SK-N-SH (cell line): ENCODE measurements around the gene UBA1. TPM values are rescaled to one million over a fixed set of nuclear protein-coding genes. Genes with fewer than 3 reads are reported as not detected.

Experiments used
- CTCF ChIA-PET: fragments of 300-600, 350-600 bp; formaldehyde crosslinking; extraction: SDS; loops from one replicate; lab custom pipeline; 2021; lab: Yijun Ruan, JAX
- POLR2A ChIA-PET: fragments of 350-600 bp; sonication (Branson Sonifier 250); formaldehyde crosslinking; extraction: SDS; loops from one replicate; lab custom pipeline; 2020; ENCODE audit warnings: antibody characterized with exemption, inconsistent platforms; lab: Yijun Ruan, JAX
- DNase-seq: peaks from one replicate; pipeline ENCODE4 v3.0.0; 2012
- H2AFZ ChIP-seq: fragments of 200-600 bp; sonication (generic); 2 replicates; pipeline ENCODE4 v1.8.1; 2016; ENCODE audit warnings: antibody characterized with exemption, mild to moderate bottlenecking, low read depth
- H3F3A ChIP-seq: fragments of 200-600 bp; sonication (generic); replicated peaks from 2 replicates; pipeline ENCODE3; 2016; ENCODE audit warnings: antibody characterized with exemption, mild to moderate bottlenecking; ENCODE audit not compliant: insufficient read depth
- H3K27ac ChIP-seq, 2 experiments: fragments of 200-500 bp in 1 of 2; fragments of 200-600 bp in 1 of 2; sonication (Bioruptor generic) in 1 of 2; sonication (generic), shearing (Covaris generic) in 1 of 2; 2 replicates each; pipeline versions ENCODE4 v1.5.1 to v1.6.1; 2014 to 2016; ENCODE audit warnings: low read depth in 2 of 2, inconsistent platforms in 1 of 2, low read length in 1 of 2, mild to moderate bottlenecking in 1 of 2, mixed read lengths in 1 of 2
- H3K27me3 ChIP-seq: fragments of 200-600 bp; sonication (generic), shearing (Covaris generic); 2 replicates; pipeline ENCODE4 v1.6.1; 2016; ENCODE audit warnings: mixed run types; ENCODE audit not compliant: insufficient read depth
- H3K36me3 ChIP-seq, 2 experiments: fragments of 200-500 bp in 1 of 2; fragments of 200-600 bp in 1 of 2; sonication (Bioruptor generic) in 1 of 2; sonication (generic) in 1 of 2; replicated peaks in 1 of 2; 2 replicates each; pipeline versions ENCODE3 to v1.5.1; 2014 to 2016; ENCODE audit warnings: low read length in 1 of 2, mild to moderate bottlenecking in 1 of 2; ENCODE audit not compliant: insufficient read depth in 2 of 2, control insufficient read depth in 1 of 2
- H3K4me1 ChIP-seq, 2 experiments: fragments of 200-500 bp in 1 of 2; fragments of 200-600 bp in 1 of 2; sonication (Bioruptor generic) in 1 of 2; sonication (generic), shearing (Covaris generic) in 1 of 2; 2 replicates each; pipeline versions ENCODE4 v1.5.1 to v1.6.1; 2014 to 2016; ENCODE audit warnings: low read depth in 1 of 2, low read length in 1 of 2, mixed run types in 1 of 2; ENCODE audit not compliant: insufficient read depth in 2 of 2, control insufficient read depth in 1 of 2
- H3K4me2 ChIP-seq: fragments of 200-600 bp; sonication (generic), shearing (Covaris generic); 2 replicates; pipeline ENCODE4 v1.6.1; 2017; ENCODE audit warnings: mixed run types
- H3K4me3 ChIP-seq, 2 experiments: fragments of 200-500 bp in 1 of 2; fragments of 200-600 bp in 1 of 2; sonication (Bioruptor generic) in 1 of 2; sonication (generic), shearing (Covaris generic) in 1 of 2; 2 replicates each; pipeline versions ENCODE4 v1.5.1 to v1.8.1; 2014 to 2016; ENCODE audit warnings: low read depth in 2 of 2, inconsistent platforms in 1 of 2, low read length in 1 of 2, mild to moderate bottlenecking in 1 of 2, mixed read lengths in 1 of 2, moderate library complexity in 1 of 2
- H3K79me2 ChIP-seq: fragments of 200-600 bp; sonication (generic); 2 replicates; pipeline ENCODE4 v1.8.1; 2017; ENCODE audit warnings: mild to moderate bottlenecking; ENCODE audit not compliant: insufficient read depth
- H3K9ac ChIP-seq: fragments of 200-600 bp; sonication (generic); 2 replicates; pipeline ENCODE4 v1.6.1; 2017; ENCODE audit warnings: mixed run types
- H3K9me2 ChIP-seq: fragments of 200-600 bp; sonication (generic); 2 replicates; pipeline ENCODE4 v1.6.1; 2017; ENCODE audit warnings: mixed run types
- H3K9me3 ChIP-seq: fragments of 200-600 bp; sonication (generic); 2 replicates; pipeline ENCODE4 v1.6.1; 2017; ENCODE audit warnings: mixed run types, mild to moderate bottlenecking, moderate library complexity
- H4K20me1 ChIP-seq: fragments of 200-600 bp; sonication (generic); 2 replicates; pipeline ENCODE4 v1.6.1; 2017; ENCODE audit warnings: mild to moderate bottlenecking, mixed run types; ENCODE audit not compliant: insufficient read depth
- FOSL2 ChIP-seq: IDR thresholded peaks from 2 replicates; pipeline ENCODE4 v1.4.0; 2012; ENCODE audit warnings: low read depth, mild to moderate bottlenecking, moderate library complexity, borderline replicate concordance
- FOXJ3 ChIP-seq: sonication (generic); formaldehyde crosslinking; IDR thresholded peaks from 2 replicates; pipeline ENCODE4 v1.5.1; 2020; ENCODE audit warnings: mild to moderate bottlenecking, missing genetic modification reagents
- FOXM1 ChIP-seq: IDR thresholded peaks from 2 replicates; pipeline ENCODE4 v1.4.0; 2012; ENCODE audit warnings: low read depth, mild to moderate bottlenecking
- GABPA ChIP-seq: IDR thresholded peaks from 2 replicates; pipeline ENCODE4 v1.4.0; 2012; ENCODE audit warnings: low read depth, mild to moderate bottlenecking
- JUND ChIP-seq: IDR thresholded peaks from 2 replicates; pipeline ENCODE4 v1.4.0; 2012
- MEF2A ChIP-seq: IDR thresholded peaks from 2 replicates; pipeline ENCODE4 v1.4.0; 2012; ENCODE audit warnings: low read depth, borderline replicate concordance
- NFIC ChIP-seq: IDR thresholded peaks from 2 replicates; pipeline ENCODE4 v1.4.0; 2012; ENCODE audit warnings: borderline replicate concordance
- NRF1 ChIP-seq: IDR thresholded peaks from 2 replicates; pipeline ENCODE4 v1.6.1; 2012; ENCODE audit warnings: low read depth, mild to moderate bottlenecking, low read length
- RFX5 ChIP-seq: IDR thresholded peaks from 2 replicates; pipeline ENCODE4 v1.6.1; 2012; ENCODE audit warnings: mild to moderate bottlenecking, improper control_type of control experiment, low read length
- SIN3A ChIP-seq: IDR thresholded peaks from 2 replicates; pipeline ENCODE4 v1.6.1; 2012; ENCODE audit warnings: low read depth, mild to moderate bottlenecking, low read length, moderate library complexity, borderline replicate concordance
- TAF1 ChIP-seq: IDR thresholded peaks from 2 replicates; pipeline ENCODE4 v1.6.1; 2012; ENCODE audit warnings: low read depth, mild to moderate bottlenecking, low read length, moderate library complexity, borderline replicate concordance
- TEAD4 ChIP-seq: IDR thresholded peaks from 2 replicates; pipeline ENCODE4 v1.4.0; 2012; ENCODE audit warnings: mild to moderate bottlenecking, borderline replicate concordance; ENCODE audit not compliant: insufficient read depth
- YY1 ChIP-seq: IDR thresholded peaks from 2 replicates; pipeline ENCODE4 v1.4.0; 2012; ENCODE audit warnings: low read depth, mild to moderate bottlenecking
- WGBS: methylation state at CpG from one replicate; pipeline ENCODE4 v1.1.6; 2017; ENCODE audit warnings: low lambda C conversion rate; 5-methylcytosine and 5-hydroxymethylcytosine counted together
- polyA plus RNA-seq, 3 experiments: library from polyadenylated mRNA; depleted of rRNA; stranded (reverse); fragments of >200 nt; gene quantifications; 2 replicates each; pipeline ENCODE4 v1.2.3, GENCODE V29; 2012
- TF ChIP-seq, protein P1 (sequence below): fragments of 200-600 bp; sonication (generic); IDR thresholded peaks from 2 replicates; pipeline ENCODE4 v1.6.1; 2017; ENCODE audit warnings: antibody characterized with exemption, mild to moderate bottlenecking, moderate library complexity
- TF ChIP-seq, protein P2 (sequence below): fragments of 150-350 bp; IDR thresholded peaks from 2 replicates; pipeline ENCODE4 v1.6.1; 2016; ENCODE audit warnings: mild to moderate bottlenecking, low read depth, low read length
- TF ChIP-seq, protein P3 (sequence below): IDR thresholded peaks from 2 replicates; pipeline ENCODE4; 2012

The UBA1 gene
- polyA plus RNA-seq, 1 of the 3 experiments (the other 2 are of a cell fraction), result 283 TPM

DNA sequence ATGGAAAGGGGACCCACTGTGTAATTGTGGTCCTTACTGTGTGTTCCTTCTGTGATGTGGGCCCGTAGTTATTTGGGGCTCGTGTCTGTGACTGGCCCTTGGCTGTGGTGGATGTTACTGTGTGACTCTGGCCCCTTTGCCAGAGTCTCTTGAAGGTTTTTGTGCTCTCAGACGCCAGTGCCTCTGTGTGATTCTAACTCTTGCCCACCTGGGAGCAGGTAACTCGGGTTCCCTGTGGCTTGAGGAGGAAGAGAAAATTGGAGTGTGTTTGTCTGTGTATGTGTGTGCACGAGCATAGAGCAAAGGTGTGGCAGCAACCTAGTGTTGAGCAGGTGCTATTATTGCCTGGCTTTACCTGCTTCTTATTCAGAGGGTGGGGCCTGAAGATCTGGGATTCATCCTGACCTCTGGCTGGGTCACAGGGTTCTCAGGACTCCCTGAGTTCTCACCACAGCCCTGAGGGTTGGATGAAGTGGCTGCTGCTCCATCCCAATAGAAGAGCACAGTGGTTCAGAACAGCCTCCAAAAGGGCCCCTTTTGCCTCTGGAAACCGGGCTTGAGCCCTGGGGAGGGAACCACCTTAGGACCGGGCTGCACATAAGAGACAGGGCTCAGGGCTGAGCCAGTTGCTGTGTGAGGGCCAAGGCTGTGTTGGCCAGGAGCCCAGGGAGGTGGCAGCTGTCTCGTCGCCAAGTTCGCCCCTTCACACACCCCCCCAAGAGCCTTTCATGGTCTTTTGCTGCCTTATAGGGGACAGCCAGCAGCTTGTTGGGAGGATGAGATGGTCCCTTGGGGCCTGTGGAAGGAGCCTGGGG is 47.3 kb upstream of the UBA1 start:
- Histone ChIP-seq H3K27ac (peak overlapping the region in 1 of 2 experiments; percentile 12; a peak in 1 of 4 replicates), H4K20me1 (peaks cover 22% of the 10 kb centered on the region), H3F3A (peaks cover 4% of the 10 kb centered on the region), H3K36me3 (peaks cover 0 to 2% of the 10 kb centered on the region in 2 experiments), H3K9me3 (no peaks in the 10 kb centered on the region), H3K4me3 (peak overlapping the region; percentile 57 to 77), H3K27me3 (no peaks in the 10 kb centered on the region), H3K9me2 (no peaks in the 10 kb centered on the region), H3K4me1 (peaks cover 0 to 14% of the 10 kb centered on the region in 2 experiments; a peak in 1 of 4 replicates), H3K4me2 (peak overlapping the region; percentile 87), H3K79me2 (peaks cover 74% of the 10 kb centered on the region), H2AFZ (no peak overlapping the region), H3K9ac (peak overlapping the region; percentile 92)
- ChIA-PET CTCF (no interaction called here), POLR2A (no interaction called here)
- no peak for DNase-seq
- TF ChIP-seq GABPA (no peak), MEF2A (no peak)
- TF ChIP-seq, protein P1, sequence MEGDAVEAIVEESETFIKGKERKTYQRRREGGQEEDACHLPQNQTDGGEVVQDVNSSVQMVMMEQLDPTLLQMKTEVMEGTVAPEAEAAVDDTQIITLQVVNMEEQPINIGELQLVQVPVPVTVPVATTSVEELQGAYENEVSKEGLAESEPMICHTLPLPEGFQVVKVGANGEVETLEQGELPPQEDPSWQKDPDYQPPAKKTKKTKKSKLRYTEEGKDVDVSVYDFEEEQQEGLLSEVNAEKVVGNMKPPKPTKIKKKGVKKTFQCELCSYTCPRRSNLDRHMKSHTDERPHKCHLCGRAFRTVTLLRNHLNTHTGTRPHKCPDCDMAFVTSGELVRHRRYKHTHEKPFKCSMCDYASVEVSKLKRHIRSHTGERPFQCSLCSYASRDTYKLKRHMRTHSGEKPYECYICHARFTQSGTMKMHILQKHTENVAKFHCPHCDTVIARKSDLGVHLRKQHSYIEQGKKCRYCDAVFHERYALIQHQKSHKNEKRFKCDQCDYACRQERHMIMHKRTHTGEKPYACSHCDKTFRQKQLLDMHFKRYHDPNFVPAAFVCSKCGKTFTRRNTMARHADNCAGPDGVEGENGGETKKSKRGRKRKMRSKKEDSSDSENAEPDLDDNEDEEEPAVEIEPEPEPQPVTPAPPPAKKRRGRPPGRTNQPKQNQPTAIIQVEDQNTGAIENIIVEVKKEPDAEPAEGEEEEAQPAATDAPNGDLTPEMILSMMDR, result no peak
- 29% methylated on average over 8 of the region's 10 CpGs for WGBS

DNA sequence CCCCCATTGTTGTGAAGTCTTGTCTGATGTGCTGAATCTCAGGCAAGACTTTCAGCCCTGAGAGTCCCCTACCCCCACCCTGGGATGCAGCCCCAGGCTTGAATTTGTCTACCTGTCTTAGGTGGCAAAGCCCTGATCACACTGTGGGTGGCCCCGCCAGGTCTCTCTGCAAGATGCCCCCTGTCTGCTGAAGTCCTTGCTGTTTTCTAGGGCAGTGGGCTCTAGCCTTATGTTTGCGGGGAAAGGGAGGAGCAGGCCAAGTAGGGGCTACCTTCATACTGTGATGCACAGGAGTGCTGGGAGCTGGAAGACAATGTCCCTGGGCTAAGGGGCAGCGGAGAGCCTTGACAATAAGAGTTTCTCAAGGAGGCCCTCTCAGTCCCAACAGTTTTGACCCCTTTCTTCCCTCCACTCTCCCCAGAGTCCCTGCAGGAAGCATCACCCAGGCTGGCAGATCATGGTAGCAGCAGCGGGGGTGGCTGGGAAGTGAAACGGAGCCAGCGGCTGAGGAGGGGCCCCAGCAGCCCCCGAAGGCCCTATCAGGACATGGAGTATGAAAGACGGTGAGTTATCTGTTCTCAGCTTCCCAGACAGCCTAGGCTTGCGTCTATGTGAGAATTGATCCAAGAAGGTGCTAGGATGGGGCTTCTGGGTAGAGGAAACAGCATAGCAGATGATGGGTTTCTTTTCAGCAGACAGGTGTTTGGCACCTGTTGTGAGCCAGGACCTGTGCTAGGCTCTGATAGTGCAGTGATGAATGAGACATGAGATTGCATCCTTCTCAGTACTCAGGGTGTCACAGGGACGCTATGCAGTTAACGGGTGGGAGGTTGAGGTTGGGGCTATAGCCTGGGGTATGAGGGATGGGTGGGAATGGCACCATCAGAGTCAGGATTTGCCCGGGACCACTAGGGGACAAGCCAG is 46.4 kb upstream of the UBA1 start:
- Histone ChIP-seq H3K4me1 (peaks cover 0 to 14% of the 10 kb centered on the region in 2 experiments; a peak in 1 of 4 replicates), H3K9me3 (no peaks in the 10 kb centered on the region), H3K4me3 (peak overlapping the region; percentile 57 to 77)
- TF ChIP-seq MEF2A, result no peak
- TF ChIP-seq, protein P2, sequence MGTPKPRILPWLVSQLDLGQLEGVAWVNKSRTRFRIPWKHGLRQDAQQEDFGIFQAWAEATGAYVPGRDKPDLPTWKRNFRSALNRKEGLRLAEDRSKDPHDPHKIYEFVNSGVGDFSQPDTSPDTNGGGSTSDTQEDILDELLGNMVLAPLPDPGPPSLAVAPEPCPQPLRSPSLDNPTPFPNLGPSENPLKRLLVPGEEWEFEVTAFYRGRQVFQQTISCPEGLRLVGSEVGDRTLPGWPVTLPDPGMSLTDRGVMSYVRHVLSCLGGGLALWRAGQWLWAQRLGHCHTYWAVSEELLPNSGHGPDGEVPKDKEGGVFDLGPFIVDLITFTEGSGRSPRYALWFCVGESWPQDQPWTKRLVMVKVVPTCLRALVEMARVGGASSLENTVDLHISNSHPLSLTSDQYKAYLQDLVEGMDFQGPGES, result no peak
- TF ChIP-seq YY1, result no peak
- TF ChIP-seq, protein P3, sequence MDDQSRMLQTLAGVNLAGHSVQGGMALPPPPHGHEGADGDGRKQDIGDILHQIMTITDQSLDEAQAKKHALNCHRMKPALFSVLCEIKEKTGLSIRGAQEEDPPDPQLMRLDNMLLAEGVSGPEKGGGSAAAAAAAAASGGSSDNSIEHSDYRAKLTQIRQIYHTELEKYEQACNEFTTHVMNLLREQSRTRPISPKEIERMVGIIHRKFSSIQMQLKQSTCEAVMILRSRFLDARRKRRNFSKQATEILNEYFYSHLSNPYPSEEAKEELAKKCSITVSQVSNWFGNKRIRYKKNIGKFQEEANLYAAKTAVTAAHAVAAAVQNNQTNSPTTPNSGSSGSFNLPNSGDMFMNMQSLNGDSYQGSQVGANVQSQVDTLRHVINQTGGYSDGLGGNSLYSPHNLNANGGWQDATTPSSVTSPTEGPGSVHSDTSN, result no peak
- TF ChIP-seq, protein P1, result no peak
- TF ChIP-seq JUND, result no peak
- TF ChIP-seq NRF1, result no peak
- TF ChIP-seq GABPA, result no peak
- TF ChIP-seq SIN3A, result no peak
- no peak for TF ChIP-seq RFX5
- no peak for TF ChIP-seq TEAD4
- no peak for TF ChIP-seq FOXM1
- TF ChIP-seq FOXJ3, result no peak
- no peak for TF ChIP-seq TAF1
- no peak for TF ChIP-seq FOSL2
- no peak for TF ChIP-seq NFIC
- TF ChIP-seq, all 33 proteins: peak for 0
- Histone ChIP-seq H3K79me2 (peaks cover 83% of the 10 kb centered on the region), H4K20me1 (peaks cover 25% of the 10 kb centered on the region), H3F3A (peaks cover 4% of the 10 kb centered on the region), H3K27ac (no peak overlapping the region; a peak in 1 of 4 replicates), H3K9me2 (no peaks in the 10 kb centered on the region), H2AFZ (no peak overlapping the region), H3K4me2 (peak overlapping the region; percentile 87), H3K27me3 (no peaks in the 10 kb centered on the region), H3K36me3 (peaks cover 0 to under 1% of the 10 kb centered on the region in 2 experiments), H3K9ac (no peak overlapping the region)
- POLR2A ChIA-PET, result no interaction called here
- CTCF ChIA-PET, result interaction anchor here (1.2 to 1.6 kb wide), 2 partner anchors 11 to 13 kb away, joined by 3 to 5 read pairs; no protein-coding TSS in a partner anchor
- no peak for DNase-seq
- WGBS, result 50% methylated on average over 9 of the region's 12 CpGs
